Right lobe of liver (tissue), 4 donors: ENCODE measurements around the gene CRYBA1.

Experiments used
- CTCF ChIP-seq, 4 donors: fragments of 200-600 bp in 3 of 4; fragments of 450-650 bp in 1 of 4; IDR thresholded peaks; one replicate each; pipeline versions ENCODE4 v1.5.1 to v1.8.0; 2016 to 2022; ENCODE audit warnings: antibody characterized with exemption in 4 of 4, mild to moderate bottlenecking in 2 of 4
- POLR2A ChIP-seq: fragments of 450-650 bp; IDR thresholded peaks from one replicate; pipeline ENCODE4 v1.6.1; 2017; ENCODE audit warnings: antibody characterized with exemption, mild to moderate bottlenecking
- donor health status: DM: no; HTN: no; CAD: no.
- donor health status: DM: no; HTN: no; CAD: no.
- donor health status: DM: no; HTN: yes; CAD: no.

GRCh38 chr17:29256735-29257466, 10.2 kb downstream of the CRYBA1 start:
- TF ChIP-seq POLR2A = no peak
- no peak for TF ChIP-seq CTCF (IDR thresholded peaks at IDR 0.05)
